IMR-90 (cell line): Measurements from ENCODE around the gene AKIP1. TPM values are rescaled to one million over a fixed set of nuclear protein-coding genes. Genes with fewer than 3 reads are reported as not detected.
A peak's percentile ranks its signal among the peaks of the same experiment; 100 is the strongest.

Experiments
- ATAC-seq: fragments of 200-7000 bp; cut with Tn5 transposase; 2 replicates; pipeline ENCODE4 v1.9.1; 2020; ENCODE audit warnings: low read depth, mild to moderate bottlenecking, moderate library complexity
- BruUV-seq: library from RNA; stranded (reverse); fragments of 400-500 nt; replicated peaks from 2 replicates; lab custom pipeline; 2021; lab: Mats Ljungman, UMichigan
- CTCF ChIA-PET: fragments of 300-600 bp; formaldehyde crosslinking; extraction: SDS; loops from one replicate; lab custom pipeline; 2021; ENCODE audit warnings: antibody characterized with exemption; lab: Yijun Ruan, JAX
- POLR2A ChIA-PET: fragments of 300-600 bp; sonication (Branson Sonifier 250); formaldehyde crosslinking; loops from one replicate; lab custom pipeline; 2022; ENCODE audit warnings: antibody characterized with exemption; ENCODE audit not compliant: unreplicated experiment; lab: Charles Lee
- DNase-seq: peaks from one replicate; pipeline ENCODE4 v3.0.0; 2013
- H2AFZ ChIP-seq: replicated peaks from 2 replicates; pipeline ENCODE3; 2013; ENCODE audit warnings: low read length, mild to moderate bottlenecking; ENCODE audit not compliant: poor library complexity
- H2AK5ac ChIP-seq: 2 replicates; pipeline ENCODE4 v1.6.1; 2013; ENCODE audit warnings: low read depth, low read length, inconsistent platforms
- H2AK9ac ChIP-seq: replicated peaks from 2 replicates; pipeline ENCODE3; 2013; ENCODE audit warnings: mild to moderate bottlenecking, low read depth, low read length, moderate library complexity; ENCODE audit not compliant: poor library complexity
- H2BK120ac ChIP-seq: 2 replicates; pipeline ENCODE4 v1.6.1; 2013; ENCODE audit warnings: low read depth, low read length, inconsistent platforms
- H2BK15ac ChIP-seq: 3 replicates; pipeline ENCODE4 v1.6.1; 2013; ENCODE audit warnings: low read depth, low read length, inconsistent platforms
- H2BK20ac ChIP-seq: 2 replicates; pipeline ENCODE4 v1.6.1; 2013; ENCODE audit warnings: low read depth, mild to moderate bottlenecking, inconsistent platforms, low read length, moderate library complexity
- H2BK5ac ChIP-seq: 2 replicates; pipeline ENCODE4 v1.6.1; 2013; ENCODE audit warnings: mild to moderate bottlenecking, low read depth, low read length, inconsistent platforms; ENCODE audit not compliant: poor library complexity, severe bottlenecking
- H3K14ac ChIP-seq: replicated peaks from 2 replicates; pipeline ENCODE4 v1.6.1; 2013; ENCODE audit warnings: low read depth, low read length, inconsistent platforms
- H3K18ac ChIP-seq: 2 replicates; pipeline ENCODE4 v1.6.1; 2013; ENCODE audit warnings: low read depth, low read length, control low read depth
- H3K23ac ChIP-seq: 2 replicates; pipeline ENCODE4 v1.6.1; 2013; ENCODE audit warnings: low read depth, low read length, inconsistent platforms
- H3K27ac ChIP-seq: 2 replicates; pipeline ENCODE4 v1.5.1; 2013; ENCODE audit warnings: mild to moderate bottlenecking, control low read depth, low read length; ENCODE audit not compliant: insufficient read depth
- H3K27me3 ChIP-seq: 2 replicates; pipeline ENCODE4 v1.6.1; 2013; ENCODE audit warnings: low read length; ENCODE audit not compliant: control insufficient read depth, insufficient read depth
- H3K36me3 ChIP-seq: 2 replicates; pipeline ENCODE4 v1.6.1; 2013; ENCODE audit warnings: low read length, mixed read lengths; ENCODE audit not compliant: control insufficient read depth, insufficient read depth
- H3K4ac ChIP-seq: 2 replicates; pipeline ENCODE4 v1.6.1; 2013; ENCODE audit warnings: low read depth, low read length, inconsistent platforms
- H3K4me1 ChIP-seq: 2 replicates; pipeline ENCODE4 v1.6.1; 2013; ENCODE audit warnings: low read length, mixed read lengths; ENCODE audit not compliant: control insufficient read depth, insufficient read depth
- H3K4me2 ChIP-seq: 2 replicates; pipeline ENCODE4 v1.6.1; 2013; ENCODE audit warnings: low read depth, mild to moderate bottlenecking, control low read depth, low read length, moderate library complexity
- H3K4me3 ChIP-seq: 2 replicates; pipeline ENCODE4 v1.5.1; 2013; ENCODE audit warnings: low read depth, mild to moderate bottlenecking, control low read depth, low read length, moderate library complexity; ENCODE audit not compliant: insufficient read depth
- H3K56ac ChIP-seq: 2 replicates; pipeline ENCODE4 v1.6.1; 2013; ENCODE audit warnings: low read length, inconsistent platforms; ENCODE audit not compliant: insufficient read depth; ENCODE audit errors: extremely low read depth
- H3K79me1 ChIP-seq, 2 experiments: 2 replicates each; pipeline ENCODE4 v1.6.1; 2013; ENCODE audit warnings: low read length in 2 of 2, inconsistent platforms in 1 of 2, low read depth in 1 of 2
- H3K9ac ChIP-seq: 2 replicates; pipeline ENCODE4 v1.6.1; 2013; ENCODE audit warnings: low read depth, low read length, control low read depth
- H3K9me1 ChIP-seq: 2 replicates; pipeline ENCODE4 v1.6.1; 2013; ENCODE audit warnings: low read length, inconsistent platforms; ENCODE audit not compliant: insufficient read depth
- H3K9me3 ChIP-seq: 2 replicates; pipeline ENCODE4 v1.6.1; 2013; ENCODE audit warnings: low read length; ENCODE audit not compliant: control insufficient read depth, insufficient read depth
- H4K20me1 ChIP-seq: 2 replicates; pipeline ENCODE4 v1.6.1; 2013; ENCODE audit warnings: low read length, inconsistent platforms; ENCODE audit not compliant: insufficient read depth
- H4K5ac ChIP-seq: 2 replicates; pipeline ENCODE4 v1.6.1; 2013; ENCODE audit warnings: mild to moderate bottlenecking, low read depth, low read length, control low read depth
- H4K8ac ChIP-seq, 2 experiments: 2 replicates each; pipeline ENCODE4 v1.6.1; 2013; ENCODE audit warnings: low read depth in 2 of 2, low read length in 2 of 2, control low read depth in 1 of 2, inconsistent platforms in 1 of 2
- H4K91ac ChIP-seq: 2 replicates; pipeline ENCODE4 v1.6.1; 2013; ENCODE audit warnings: low read depth, low read length, inconsistent platforms; ENCODE audit not compliant: insufficient read depth
- BHLHE40 ChIP-seq: fragments of 150-350 bp; IDR thresholded peaks from 2 replicates; pipeline ENCODE4 v1.6.1; 2016; ENCODE audit warnings: mild to moderate bottlenecking, low read depth, low read length
- CEBPB ChIP-seq: IDR thresholded peaks from 2 replicates; pipeline ENCODE4 v1.6.1; 2012; ENCODE audit warnings: low read depth, low read length, improper control_type of control experiment
- FOS ChIP-seq: fragments of 150-350 bp; IDR thresholded peaks from 2 replicates; pipeline ENCODE4 v1.6.1; 2016; ENCODE audit warnings: low read depth, low read length
- MAFK ChIP-seq: IDR thresholded peaks from 2 replicates; pipeline ENCODE4 v1.6.1; 2012; ENCODE audit warnings: low read depth, low read length, improper control_type of control experiment
- MAZ ChIP-seq: IDR thresholded peaks from 2 replicates; pipeline ENCODE4 v1.6.1; 2012; ENCODE audit warnings: low read depth, mild to moderate bottlenecking, low read length, improper control_type of control experiment, moderate library complexity, borderline replicate concordance
- MXI1 ChIP-seq: IDR thresholded peaks from 2 replicates; pipeline ENCODE4 v1.6.1; 2012; ENCODE audit warnings: low read depth, mild to moderate bottlenecking, low read length, moderate library complexity, borderline replicate concordance
- NFE2L2 ChIP-seq: fragments of 150-350 bp; IDR thresholded peaks from 2 replicates; pipeline ENCODE4 v1.6.1; 2016; ENCODE audit warnings: low read depth, mild to moderate bottlenecking, low read length
- POLR2A ChIP-seq: IDR thresholded peaks from 2 replicates; pipeline ENCODE4 v1.6.1; 2012; ENCODE audit warnings: mild to moderate bottlenecking, low read depth, low read length
- RAD21 ChIP-seq: IDR thresholded peaks from 2 replicates; pipeline ENCODE4 v1.6.1; 2012; ENCODE audit warnings: low read length, improper control_type of control experiment
- RCOR1 ChIP-seq: IDR thresholded peaks from 2 replicates; pipeline ENCODE4 v1.6.1; 2012; ENCODE audit warnings: mild to moderate bottlenecking, low read length, improper control_type of control experiment; ENCODE audit not compliant: insufficient replicate concordance
- RFX5 ChIP-seq: IDR thresholded peaks from 2 replicates; pipeline ENCODE4 v1.8.0; 2012; ENCODE audit warnings: low read depth, mild to moderate bottlenecking, low read length, moderate library complexity
- SMC3 ChIP-seq: fragments of 150-350 bp; IDR thresholded peaks from 2 replicates; pipeline ENCODE4 v1.6.1; 2016; ENCODE audit warnings: low read depth, mild to moderate bottlenecking, antibody characterized with exemption, low read length, moderate library complexity
- WGBS, 2 experiments: methylation state at CpG; one replicate each; pipeline versions ENCODE4 v1.1.5 to v1.1.7; 2013; ENCODE audit warnings: missing lambda C conversion rate in 2 of 2; ENCODE audit not compliant: insufficient read length in 1 of 2; ENCODE audit errors: extremely low coverage in 2 of 2; 5-methylcytosine and 5-hydroxymethylcytosine counted together
- dilution Hi-C: fragments of 300-500 bp; cut with HindIII; formaldehyde crosslinking; loops from one replicate; pipeline ENCODE4 v1.14.3; 2018; ENCODE audit warnings: low sequenced_read_pairs; ENCODE audit not compliant: unreplicated experiment
- in situ Hi-C: fragments of 300-500 bp; cut with MboI; formaldehyde crosslinking; loops from 3 replicates; pipeline ENCODE4 v1.14.3; 2019; ENCODE audit warnings: low sequenced_read_pairs, inconsistent platforms, mixed read lengths
- intact Hi-C: fragments of 100-400 bp; cut with micrococcal nuclease; formaldehyde crosslinking; loops from 2 replicates; pipeline ENCODE4 v1.10.0; 2022
- polyA plus RNA-seq, 3 experiments: library from polyadenylated mRNA; depleted of rRNA; stranded (reverse); fragments of >200 nt; gene quantifications; 2 replicates each; pipeline ENCODE4 v1.2.3, GENCODE V29; 2012; ENCODE audit warnings: low replicate concordance in 1 of 3
- total RNA-seq: library from RNA; depleted of rRNA; stranded (reverse); fragments of >200 nt; gene quantifications from 2 replicates; pipeline ENCODE4 v1.2.3, GENCODE V29; 2012
- TF ChIP-seq, protein P1 (sequence below): fragments of 150-350 bp; IDR thresholded peaks from 2 replicates; pipeline ENCODE4 v1.6.1; 2017; ENCODE audit warnings: mild to moderate bottlenecking, antibody characterized with exemption, low read length, low read depth

The AKIP1 gene
- total and polyA plus RNA-seq, 2 of the 4 experiments (the other 2 are of a cell fraction) = 33.9 to 36.0 TPM

DNA sequence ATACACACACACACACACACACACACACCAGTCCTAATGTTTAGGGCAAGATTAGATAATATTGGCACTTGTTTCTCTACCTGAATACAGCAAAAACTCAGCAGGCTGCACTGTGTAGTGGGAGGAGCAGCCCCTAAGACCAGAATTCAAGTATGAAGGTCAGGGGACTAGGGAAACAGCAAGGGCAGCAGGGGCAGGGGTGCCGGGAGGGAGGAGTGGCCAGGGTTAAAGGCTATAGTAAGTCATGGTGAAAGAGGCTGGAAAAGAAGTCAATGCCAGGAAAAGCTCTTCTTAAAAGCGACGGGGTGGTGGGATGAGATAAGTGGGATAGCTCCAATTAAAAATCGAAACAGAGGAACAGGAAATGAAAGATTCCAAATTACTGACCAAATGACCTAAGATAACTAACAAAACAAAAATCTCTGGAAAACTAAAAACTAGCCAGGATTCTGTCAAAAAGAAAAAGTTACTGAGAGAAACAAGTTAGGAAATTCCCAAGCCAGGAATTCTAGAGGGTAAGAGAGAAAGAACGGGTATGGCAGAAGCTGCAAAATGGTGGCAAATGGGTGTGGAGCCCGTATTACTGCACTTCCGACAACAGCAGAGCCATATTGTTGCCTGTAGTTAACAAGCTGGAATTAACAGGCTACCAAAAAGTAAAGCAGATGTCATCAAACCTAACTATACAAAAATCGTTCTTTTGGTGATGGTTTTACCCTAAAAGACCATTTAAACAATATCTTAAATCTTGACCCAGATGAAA is 30.5 kb downstream of the AKIP1 start:
- Histone ChIP-seq H2AFZ (no peak overlapping the region), H3K9me1 (no peaks in the 10 kb centered on the region), H3K14ac (0 out of 2 replicates have a peak overlapping the region, but pooled peaks have one; percentile 35), H3K4ac (0 out of 2 replicates have a peak overlapping the region, but pooled peaks have one; percentile 17), H2BK5ac (no peak overlapping the region), H3K18ac (no peak overlapping the region), H3K27ac (no peak overlapping the region), H4K91ac (no peak overlapping the region), H3K23ac (no peak overlapping the region; the same call in 1 of the 2 replicates), H3K9me3 (no peaks in the 10 kb centered on the region), H3K9ac (no peak overlapping the region), H3K79me1 (no peaks in the 10 kb centered on the region), H2BK20ac (no peak overlapping the region), H2BK15ac (no peak overlapping the region), H4K8ac (no peak overlapping the region; a peak in 1 of 4 replicates), H3K36me3 (no peaks in the 10 kb centered on the region), H3K4me2 (no peak overlapping the region), H3K56ac (no peak overlapping the region), H2AK5ac (no peak overlapping the region), H4K20me1 (no peaks in the 10 kb centered on the region), H3K4me1 (peaks cover 3% of the 10 kb centered on the region; the same call in 1 of the 2 replicates), H2BK120ac (no peak overlapping the region), H2AK9ac (no peak overlapping the region), H4K5ac (no peak overlapping the region), H3K27me3 (no peaks in the 10 kb centered on the region), H3K4me3 (no peak overlapping the region)
- TF ChIP-seq SMC3 = no peak
- no peak for TF ChIP-seq RCOR1
- no peak for TF ChIP-seq CEBPB
- TF ChIP-seq, protein P1, sequence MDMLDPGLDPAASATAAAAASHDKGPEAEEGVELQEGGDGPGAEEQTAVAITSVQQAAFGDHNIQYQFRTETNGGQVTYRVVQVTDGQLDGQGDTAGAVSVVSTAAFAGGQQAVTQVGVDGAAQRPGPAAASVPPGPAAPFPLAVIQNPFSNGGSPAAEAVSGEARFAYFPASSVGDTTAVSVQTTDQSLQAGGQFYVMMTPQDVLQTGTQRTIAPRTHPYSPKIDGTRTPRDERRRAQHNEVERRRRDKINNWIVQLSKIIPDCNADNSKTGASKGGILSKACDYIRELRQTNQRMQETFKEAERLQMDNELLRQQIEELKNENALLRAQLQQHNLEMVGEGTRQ = no peak
- no peak for TF ChIP-seq MXI1
- TF ChIP-seq NFE2L2 = no peak
- TF ChIP-seq MAFK = no peak
- no peak for TF ChIP-seq POLR2A
- TF ChIP-seq FOS = no peak
- no peak for TF ChIP-seq MAZ
- no peak for TF ChIP-seq RAD21
- no peak for TF ChIP-seq RFX5
- TF ChIP-seq BHLHE40 = no peak
- intact Hi-C loops (no loop called here), in situ Hi-C loops (no loop called here), dilution Hi-C loops (no loop called here)
- BruUV-seq = no TSS peak
- no peak for DNase-seq
- WGBS, 2 experiments = 30% methylated on average over 1 of the region's 8 CpGs; no CpG with 5 or more reads in 1 of the 2 experiments
- ChIA-PET POLR2A (no interaction called here), CTCF (interaction anchor here (1.6 to 1.8 kb wide), 2 partner anchors 8 to 27 kb away, joined by 5 to 6 read pairs; no protein-coding TSS in a partner anchor)
- no peak for ATAC-seq
